ENCODE measurements around the gene SERPINE2.

Gene SERPINE2

GRCh38 chr2:224059178-224059577 is 20.1 kb upstream of the SERPINE2 start:
- in situ Hi-C loops (cut with HindIII; ENCODE audit: low pct_ligation_motif_present, low sequenced_read_pairs) = no loop called here
- H3K27ac ChIP-seq = no peak overlapping the region
- no peaks in the 10 kb centered on the region for H3K27me3 ChIP-seq (replicated peaks)
- no peaks in the 10 kb centered on the region for H3K36me3 ChIP-seq (replicated peaks)
- no peak for TF ChIP-seq CTCF (IDR thresholded peaks at IDR 0.05; ENCODE audit: low read depth, low read length, missing control alignments)
- no peak for DNase-seq
- H3K4me3 ChIP-seq (ENCODE audit: low read depth, low read length) = no peak overlapping the region

GRCh38 chr2:224058048-224058775 is 19.1 kb upstream of the SERPINE2 start:
- DNase-seq = no peak
- peak; percentile 32 for TF ChIP-seq CTCF (IDR thresholded peaks at IDR 0.05; ENCODE audit: low read depth, low read length, missing control alignments)
- no peaks in the 10 kb centered on the region for H3K36me3 ChIP-seq (replicated peaks)
- no peak overlapping the region for H3K27ac ChIP-seq
- H3K27me3 ChIP-seq (replicated peaks) = no peaks in the 10 kb centered on the region
- in situ Hi-C loops (cut with HindIII; ENCODE audit: low pct_ligation_motif_present, low sequenced_read_pairs) = no loop called here
- H3K4me3 ChIP-seq (ENCODE audit: low read depth, low read length) = no peak overlapping the region

- H3K4me3 ChIP-seq (ENCODE audit: low read depth, low read length) = no peak overlapping the region
- H3K27me3 ChIP-seq (replicated peaks) = no peaks in the 10 kb centered on the region
- in situ Hi-C loops (cut with HindIII; ENCODE audit: low pct_ligation_motif_present, low sequenced_read_pairs) = no loop called here
- no peak overlapping the region for H3K27ac ChIP-seq
- no peak for TF ChIP-seq CTCF (IDR thresholded peaks at IDR 0.05; ENCODE audit: low read depth, low read length, missing control alignments)
- no peak for DNase-seq
- no peaks in the 10 kb centered on the region for H3K36me3 ChIP-seq (replicated peaks)
Observed at GRCh38 chr2:224056889-224057288, 17.8 kb upstream of the SERPINE2 start.

GRCh38 chr2:224055101-224055500 is 16.0 kb upstream of the SERPINE2 start:
- Histone ChIP-seq H3K36me3 (replicated peaks) (no peaks in the 10 kb centered on the region), H3K27ac (no peak overlapping the region), H3K4me3 (ENCODE audit: low read depth, low read length) (no peak overlapping the region), H3K27me3 (replicated peaks) (no peaks in the 10 kb centered on the region)
- DNase-seq = no peak
- no peak for TF ChIP-seq CTCF (IDR thresholded peaks at IDR 0.05; ENCODE audit: low read depth, low read length, missing control alignments)
- in situ Hi-C loops (cut with HindIII; ENCODE audit: low pct_ligation_motif_present, low sequenced_read_pairs) = no loop called here

- TF ChIP-seq CTCF (IDR thresholded peaks at IDR 0.05; ENCODE audit: low read depth, low read length, missing control alignments) = no peak
- Histone ChIP-seq H3K36me3 (replicated peaks) (no peaks in the 10 kb centered on the region), H3K4me3 (ENCODE audit: low read depth, low read length) (no peak overlapping the region), H3K27me3 (replicated peaks) (no peaks in the 10 kb centered on the region), H3K27ac (no peak overlapping the region)
- no peak for DNase-seq
- in situ Hi-C loops (cut with HindIII; ENCODE audit: low pct_ligation_motif_present, low sequenced_read_pairs) = no loop called here
Observed at GRCh38 chr2:224046752-224047151, 7.7 kb upstream of the SERPINE2 start.

GRCh38 chr2:224042191-224042696 is 3.2 kb upstream of the SERPINE2 start:
- in situ Hi-C loops (cut with HindIII; ENCODE audit: low pct_ligation_motif_present, low sequenced_read_pairs) = no loop called here
- Histone ChIP-seq H3K27me3 (replicated peaks) (no peaks in the 10 kb centered on the region), H3K36me3 (replicated peaks) (no peaks in the 10 kb centered on the region), H3K4me3 (ENCODE audit: low read depth, low read length) (no peak overlapping the region), H3K27ac (no peak overlapping the region)
- TF ChIP-seq CTCF (IDR thresholded peaks at IDR 0.05; ENCODE audit: low read depth, low read length, missing control alignments) = no peak
- no peak for DNase-seq
